ENCODE data around the gene ZC3H7B.

ZC3H7B gene

DNA sequence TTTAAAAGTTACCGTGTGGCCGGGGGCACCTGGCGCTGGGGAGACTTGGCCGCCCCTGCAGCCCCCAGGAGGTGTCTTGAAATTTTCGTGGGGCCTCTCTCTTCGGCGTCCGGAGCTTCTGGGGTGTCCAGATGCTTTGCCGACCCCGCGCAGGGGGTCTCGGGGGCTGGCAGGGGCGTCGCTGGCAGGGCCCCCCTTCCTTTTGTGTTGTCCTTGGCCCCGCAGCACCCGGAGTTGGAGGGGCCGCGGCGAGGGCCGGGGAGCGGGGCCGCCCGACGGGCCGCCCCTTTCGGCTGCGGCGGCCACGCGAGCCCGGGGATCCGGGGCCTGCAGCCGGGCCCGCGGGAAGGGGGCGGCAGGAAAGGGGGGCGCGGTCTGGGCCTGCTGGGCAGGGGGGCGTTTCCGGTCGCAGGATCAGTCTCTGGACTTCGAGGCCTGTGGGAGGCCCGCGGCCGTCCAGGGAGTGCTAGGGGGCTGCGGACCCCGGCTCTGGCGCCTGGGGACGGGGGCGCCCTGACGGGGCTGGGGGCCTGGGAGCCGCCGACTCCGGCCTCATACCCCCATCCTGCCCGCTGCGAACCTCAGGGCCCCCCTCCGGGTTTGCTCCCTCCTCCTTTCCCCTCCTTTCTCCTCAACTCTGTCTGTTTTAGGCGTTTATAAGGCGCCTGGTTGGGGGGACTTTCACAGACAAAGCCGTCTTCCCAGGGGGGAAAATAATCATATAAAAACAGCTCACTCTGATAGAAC, 869 bp downstream of the ZC3H7B start:
- Histone ChIP-seq H3K27me3 (no peaks in the 10 kb centered on the region), H3K4me3 (ENCODE audit: low read depth in 1 of 2, low read length in 1 of 2) (peak overlapping the region; percentile 73 to 80), H3K36me3 (no peaks in the 10 kb centered on the region), H3K4me1 (ENCODE audit: control insufficient read depth in 1 of 2, insufficient read depth in 1 of 2, low read depth in 1 of 2, low read length in 1 of 2) (peaks cover 19 to 20% of the 10 kb centered on the region in 2 experiments), H3K9me3 (no peaks in the 10 kb centered on the region), H3K27ac (peak overlapping the region; percentile 67)
- TF ChIP-seq CTCF (IDR thresholded peaks at IDR 0.05): no peak

- H3K36me3 ChIP-seq: no peaks in the 10 kb centered on the region
- no peaks in the 10 kb centered on the region for H3K27me3 ChIP-seq
- no peak overlapping the region for H3K27ac ChIP-seq
- peak overlapping the region; percentile 73 to 80 for H3K4me3 ChIP-seq (ENCODE audit: low read depth in 1 of 2, low read length in 1 of 2)
- peaks cover 19 to 20% of the 10 kb centered on the region in 2 experiments for H3K4me1 ChIP-seq (ENCODE audit: control insufficient read depth in 1 of 2, insufficient read depth in 1 of 2, low read depth in 1 of 2, low read length in 1 of 2)
- no peaks in the 10 kb centered on the region for H3K9me3 ChIP-seq
- TF ChIP-seq CTCF (IDR thresholded peaks at IDR 0.05): no peak
These were observed 1.5 kb downstream of the ZC3H7B start for GRCh38 chr22:41302811-41303210.

GRCh38 chr22:41305646-41306045, 4.3 kb downstream of the ZC3H7B start:
- no peak overlapping the region for H3K4me3 ChIP-seq (ENCODE audit: low read depth in 1 of 2, low read length in 1 of 2)
- peaks cover 18 to 20% of the 10 kb centered on the region in 2 experiments for H3K4me1 ChIP-seq (ENCODE audit: control insufficient read depth in 1 of 2, insufficient read depth in 1 of 2, low read depth in 1 of 2, low read length in 1 of 2)
- no peak for TF ChIP-seq CTCF (IDR thresholded peaks at IDR 0.05)

GRCh38 chr22:41308054-41308453, 6.7 kb downstream of the ZC3H7B start:
- Histone ChIP-seq H3K27ac (no peak overlapping the region), H3K4me1 (ENCODE audit: control insufficient read depth in 1 of 2, insufficient read depth in 1 of 2, low read depth in 1 of 2, low read length in 1 of 2) (peaks cover 1 to 2% of the 10 kb centered on the region in 2 experiments), H3K36me3 (no peaks in the 10 kb centered on the region), H3K27me3 (no peaks in the 10 kb centered on the region), H3K4me3 (ENCODE audit: low read depth in 1 of 2, low read length in 1 of 2) (no peak overlapping the region), H3K9me3 (no peaks in the 10 kb centered on the region)
- no peak for TF ChIP-seq CTCF (IDR thresholded peaks at IDR 0.05)

More at GRCh38 chr22:41305646-41306045, 4.3 kb downstream of the ZC3H7B start:
- H3K36me3 ChIP-seq: no peaks in the 10 kb centered on the region
- no peaks in the 10 kb centered on the region for H3K9me3 ChIP-seq
- H3K27me3 ChIP-seq: no peaks in the 10 kb centered on the region
- no peak overlapping the region for H3K27ac ChIP-seq

DNA sequence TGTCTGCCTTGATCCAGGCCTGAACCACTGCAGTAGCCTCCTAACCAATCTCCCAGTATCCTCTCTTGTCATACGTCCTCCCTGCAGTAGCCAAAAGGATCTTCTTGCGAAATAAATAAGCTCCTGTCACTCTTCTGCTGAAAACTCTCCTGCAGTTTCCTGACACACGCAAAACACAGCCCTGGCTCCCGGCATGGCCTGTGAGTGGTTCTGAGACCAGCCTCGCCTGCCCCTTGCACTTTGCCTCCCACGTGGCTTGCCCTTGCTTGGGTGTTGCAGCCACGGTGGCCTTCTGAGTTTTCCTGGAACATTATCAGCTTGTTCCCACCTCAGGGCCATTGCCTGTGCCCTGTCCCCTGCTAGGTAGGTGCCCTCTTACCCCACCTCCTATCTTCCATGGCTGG, 7.2 kb downstream of the ZC3H7B start:
- H3K9me3 ChIP-seq: no peaks in the 10 kb centered on the region
- no peak for TF ChIP-seq CTCF (IDR thresholded peaks at IDR 0.05)
- H3K27me3 ChIP-seq: no peaks in the 10 kb centered on the region
- no peak overlapping the region for H3K27ac ChIP-seq
- H3K36me3 ChIP-seq: no peaks in the 10 kb centered on the region
- no peaks in the 10 kb centered on the region for H3K4me1 ChIP-seq (ENCODE audit: control insufficient read depth in 1 of 2, insufficient read depth in 1 of 2, low read depth in 1 of 2, low read length in 1 of 2)
- no peak overlapping the region for H3K4me3 ChIP-seq (ENCODE audit: low read depth in 1 of 2, low read length in 1 of 2)
